ENCODE results near the gene MEIKIN.

DNA sequence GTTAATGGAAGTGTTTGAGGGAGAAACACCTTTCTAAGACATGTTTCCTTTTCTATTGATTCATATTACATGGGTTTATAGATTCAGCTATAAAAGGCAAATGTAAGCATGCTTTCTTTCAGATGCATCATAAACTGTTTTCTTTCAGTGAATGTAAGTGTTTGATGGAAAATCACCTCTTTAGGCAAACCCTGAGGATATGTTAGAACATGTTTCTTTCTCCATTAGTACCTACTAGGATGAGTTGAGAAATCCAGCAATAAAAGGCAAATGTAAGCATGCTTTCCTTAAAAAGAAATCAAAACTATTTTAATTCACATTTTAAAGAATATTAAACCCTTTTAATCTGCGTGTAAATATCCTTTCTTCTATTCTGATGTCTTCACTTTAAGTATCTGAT is 180.2 kb downstream of the MEIKIN start:
- TF ChIP-seq, protein P1, sequence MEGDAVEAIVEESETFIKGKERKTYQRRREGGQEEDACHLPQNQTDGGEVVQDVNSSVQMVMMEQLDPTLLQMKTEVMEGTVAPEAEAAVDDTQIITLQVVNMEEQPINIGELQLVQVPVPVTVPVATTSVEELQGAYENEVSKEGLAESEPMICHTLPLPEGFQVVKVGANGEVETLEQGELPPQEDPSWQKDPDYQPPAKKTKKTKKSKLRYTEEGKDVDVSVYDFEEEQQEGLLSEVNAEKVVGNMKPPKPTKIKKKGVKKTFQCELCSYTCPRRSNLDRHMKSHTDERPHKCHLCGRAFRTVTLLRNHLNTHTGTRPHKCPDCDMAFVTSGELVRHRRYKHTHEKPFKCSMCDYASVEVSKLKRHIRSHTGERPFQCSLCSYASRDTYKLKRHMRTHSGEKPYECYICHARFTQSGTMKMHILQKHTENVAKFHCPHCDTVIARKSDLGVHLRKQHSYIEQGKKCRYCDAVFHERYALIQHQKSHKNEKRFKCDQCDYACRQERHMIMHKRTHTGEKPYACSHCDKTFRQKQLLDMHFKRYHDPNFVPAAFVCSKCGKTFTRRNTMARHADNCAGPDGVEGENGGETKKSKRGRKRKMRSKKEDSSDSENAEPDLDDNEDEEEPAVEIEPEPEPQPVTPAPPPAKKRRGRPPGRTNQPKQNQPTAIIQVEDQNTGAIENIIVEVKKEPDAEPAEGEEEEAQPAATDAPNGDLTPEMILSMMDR (IDR thresholded peaks at IDR 0.05) = no peak
- no peak for TF ChIP-seq EZH2 (IDR thresholded peaks at IDR 0.05)
